Activated T-cell treated with anti-CD3 and anti-CD28 coated beads, Interleukin-2, amount 50 U/mL, for 1 hour (primary cell): ENCODE data around the gene CD69.
"Not testable (repeated sequence)": the region's sequence is repeated elsewhere in the genome, so short reads cannot be mapped to it uniquely, and the experiment has no call there.

Source experiments
- DNase-seq: peaks from one replicate; pipeline ENCODE4 v3.0.0-alpha.2; 2020

The CD69 gene

DNA sequence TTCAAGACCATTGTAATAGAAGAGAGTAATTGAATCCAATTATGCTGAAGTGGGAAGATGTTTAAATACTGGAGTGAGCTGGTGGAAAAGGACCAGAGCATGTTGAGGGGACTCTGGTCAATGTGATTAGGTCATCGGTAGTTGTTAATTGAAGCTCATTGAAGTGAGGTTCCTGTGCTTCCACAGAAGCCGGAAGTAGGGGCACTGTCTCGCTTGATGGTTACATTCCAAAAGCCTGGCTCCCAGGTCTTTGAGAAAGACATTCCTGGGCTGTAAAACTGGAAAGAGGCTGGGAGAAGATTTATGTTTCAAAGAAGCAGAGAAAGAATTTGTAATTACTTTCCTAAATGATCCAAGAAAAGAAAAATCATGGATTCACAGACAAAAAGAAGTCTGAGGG, 15.5 kb downstream of the CD69 start:
- no peak for DNase-seq

DNA sequence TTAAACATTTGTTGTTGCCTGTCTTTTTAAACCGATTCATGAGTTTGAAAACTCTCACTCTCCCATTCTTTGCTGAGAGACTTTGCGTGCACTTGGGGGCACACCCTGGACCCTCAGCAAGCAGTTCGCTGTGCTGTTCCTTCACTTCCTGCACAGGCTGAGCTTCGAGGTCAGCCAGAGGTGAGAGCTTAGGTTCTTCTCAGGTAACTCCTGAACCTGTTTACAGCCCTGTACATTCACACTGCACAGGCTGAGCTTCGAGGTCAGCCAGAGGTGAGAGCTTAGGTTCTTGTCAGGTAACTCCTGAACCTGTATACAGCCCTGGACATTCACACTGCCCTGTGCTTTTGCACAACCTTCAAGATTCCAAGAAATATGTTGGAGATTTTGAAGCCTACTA, 18.0 kb downstream of the CD69 start:
- DNase-seq: peak; percentile 57

DNA sequence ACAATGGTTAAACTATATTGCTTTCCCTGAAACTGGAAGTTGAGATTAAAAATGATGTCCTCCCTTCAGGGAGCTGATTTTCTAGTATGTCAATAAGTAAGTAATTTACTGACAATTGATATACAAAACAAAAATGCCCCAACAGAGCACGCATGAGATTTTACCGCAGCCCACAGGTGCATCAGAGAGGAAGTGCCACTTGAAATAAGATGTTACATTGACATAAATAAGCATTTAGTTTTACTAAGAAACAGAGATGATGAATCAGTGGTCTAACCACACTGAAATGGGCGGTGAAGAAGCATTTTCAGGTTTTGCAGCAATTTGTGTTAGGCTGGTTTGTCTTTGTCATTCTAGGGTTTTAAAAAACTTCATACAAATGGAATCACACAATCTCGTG, 19.0 kb downstream of the CD69 start:
- peak; percentile 59 for DNase-seq

DNA sequence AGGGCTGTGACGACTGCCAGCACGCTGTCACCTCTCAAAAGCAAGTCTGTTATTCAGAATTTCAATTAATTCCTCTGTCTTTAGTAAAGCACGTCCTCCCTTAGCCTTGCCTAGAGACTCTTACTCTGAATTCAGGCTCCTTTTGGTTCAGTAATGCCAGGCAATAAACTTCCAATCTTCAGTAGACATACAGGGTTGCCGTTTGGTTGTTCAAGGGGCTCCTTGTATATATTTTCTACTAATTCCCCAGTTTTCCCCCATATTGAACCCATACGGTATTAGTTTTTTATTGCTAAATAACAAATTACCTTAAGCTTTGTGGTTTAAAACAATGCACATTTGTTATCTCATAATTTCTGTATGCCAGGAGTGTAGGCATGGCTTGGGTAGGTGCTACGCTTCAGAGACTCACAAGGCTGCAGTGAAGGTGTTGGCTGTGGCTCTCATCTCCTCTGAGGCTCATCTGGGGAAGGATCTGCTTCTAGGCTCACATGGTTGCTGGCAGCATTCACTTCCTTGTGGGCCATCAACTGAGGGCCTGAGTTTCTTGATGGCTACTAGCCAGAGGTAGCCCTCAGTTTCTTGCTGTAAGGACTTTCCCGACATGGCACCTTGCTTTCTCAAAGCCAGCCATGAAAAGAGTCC, 20.5 kb downstream of the CD69 start:
- DNase-seq: no peak

DNA sequence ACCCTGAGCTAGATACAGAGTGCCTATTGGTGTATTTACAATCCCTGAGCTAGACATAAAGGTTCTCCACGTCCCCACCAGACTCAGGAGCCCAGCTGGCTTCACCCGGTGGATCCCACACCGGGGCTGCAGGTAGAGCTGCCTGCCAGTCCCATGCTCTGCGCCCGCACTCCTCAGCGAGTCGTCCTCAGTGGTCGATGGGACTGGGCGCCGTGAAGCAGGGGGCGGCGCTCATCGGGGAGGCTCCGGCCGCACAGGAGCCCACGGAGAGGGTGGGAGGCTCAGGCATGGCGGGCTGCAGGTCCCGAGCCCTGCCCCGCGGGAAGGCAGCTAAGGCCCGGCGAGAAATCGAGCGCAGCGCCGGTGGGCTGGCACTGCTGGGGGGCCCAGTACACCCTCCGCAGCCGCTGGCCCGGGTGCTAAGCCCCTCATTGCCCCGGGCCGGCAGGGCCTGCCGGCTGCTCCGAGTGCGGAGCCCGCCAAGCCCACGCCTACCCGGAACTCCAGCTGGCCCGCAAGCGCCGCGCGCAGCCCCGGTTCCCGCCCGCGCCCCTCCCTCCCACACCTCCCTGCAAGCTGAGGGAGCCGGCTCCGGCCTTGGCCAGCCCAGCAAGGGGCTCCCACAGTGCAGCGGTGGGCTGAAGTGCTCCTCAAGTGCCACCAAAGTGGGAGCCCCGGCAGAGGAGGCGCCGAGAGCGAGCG, 21.1 kb downstream of the CD69 start:
- DNase-seq: peak; percentile 41

DNA sequence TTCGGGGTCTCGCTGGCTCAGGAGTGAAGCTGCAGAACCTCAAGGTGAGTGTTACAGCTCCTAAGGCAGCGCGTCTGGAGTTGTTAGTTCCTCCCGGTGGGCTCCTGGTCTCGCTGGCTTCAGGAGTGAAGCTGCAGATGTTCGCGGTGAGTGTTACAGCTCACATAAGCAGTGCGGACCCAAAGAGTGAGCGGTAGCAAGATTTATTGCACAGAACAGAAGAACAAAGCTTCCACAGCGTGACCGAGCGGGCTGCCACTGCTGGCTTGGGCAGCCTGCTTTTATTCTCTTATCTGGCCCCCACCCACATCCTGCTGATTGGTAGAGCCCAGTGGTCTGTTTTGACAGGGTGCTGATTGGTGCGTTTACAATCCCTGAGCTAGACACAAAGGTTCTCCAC, 21.8 kb downstream of the CD69 start:
- not testable (repeated sequence) for DNase-seq

DNA sequence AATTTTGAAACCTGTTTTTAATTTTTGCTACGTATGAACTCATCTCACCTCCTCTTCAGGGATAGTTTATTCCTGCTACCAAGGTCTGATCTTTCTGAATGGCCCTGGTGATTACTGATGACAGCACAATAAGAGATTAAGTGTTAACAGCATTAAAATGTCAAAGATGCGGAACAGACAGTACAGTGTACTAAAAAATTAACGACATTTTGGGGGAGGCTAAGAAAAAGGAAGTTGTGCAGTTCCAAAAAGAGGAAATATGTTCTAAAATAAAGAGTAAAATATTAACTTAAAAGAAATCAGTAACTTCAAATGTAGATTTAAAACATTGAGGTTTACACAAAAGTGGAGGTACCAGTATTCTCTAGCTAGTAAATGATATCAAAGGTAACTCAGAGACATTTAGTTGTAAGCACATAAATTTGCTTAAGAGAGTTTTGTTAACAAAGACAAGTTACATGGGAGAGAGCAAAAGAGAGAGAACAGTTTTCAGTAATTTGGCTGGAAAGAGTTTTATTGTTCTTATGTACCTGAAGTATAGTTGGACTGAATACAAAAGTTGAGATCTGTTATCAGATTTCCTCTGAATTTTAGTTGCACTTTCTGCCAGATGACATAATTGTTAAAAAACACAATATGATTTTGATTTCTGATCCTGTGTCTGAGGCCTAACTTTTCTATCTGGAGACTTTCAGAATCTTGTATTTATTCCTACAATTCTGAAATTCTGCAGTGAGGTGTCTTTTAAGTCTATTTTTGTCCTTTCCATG, 23.6 kb downstream of the CD69 start:
- DNase-seq: no peak

DNA sequence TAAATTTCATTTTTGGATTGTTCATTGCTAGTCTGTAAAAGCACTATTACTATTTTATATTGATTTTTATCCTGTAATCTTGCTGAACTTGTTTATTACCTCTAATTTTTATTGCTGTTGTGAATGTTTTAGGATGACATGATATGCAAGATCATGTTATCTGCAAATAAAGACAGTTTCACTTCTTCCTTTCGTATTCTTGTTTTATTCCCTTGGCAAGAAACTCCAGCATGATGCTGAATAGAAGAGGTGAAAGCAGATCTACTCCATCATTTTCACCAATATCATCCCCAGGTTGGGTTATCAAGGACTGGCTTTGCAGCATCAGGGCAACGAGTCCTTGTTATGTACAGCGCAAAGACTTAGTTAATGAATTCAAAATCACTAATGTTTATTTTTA, 25.1 kb downstream of the CD69 start:
- no peak for DNase-seq

DNA sequence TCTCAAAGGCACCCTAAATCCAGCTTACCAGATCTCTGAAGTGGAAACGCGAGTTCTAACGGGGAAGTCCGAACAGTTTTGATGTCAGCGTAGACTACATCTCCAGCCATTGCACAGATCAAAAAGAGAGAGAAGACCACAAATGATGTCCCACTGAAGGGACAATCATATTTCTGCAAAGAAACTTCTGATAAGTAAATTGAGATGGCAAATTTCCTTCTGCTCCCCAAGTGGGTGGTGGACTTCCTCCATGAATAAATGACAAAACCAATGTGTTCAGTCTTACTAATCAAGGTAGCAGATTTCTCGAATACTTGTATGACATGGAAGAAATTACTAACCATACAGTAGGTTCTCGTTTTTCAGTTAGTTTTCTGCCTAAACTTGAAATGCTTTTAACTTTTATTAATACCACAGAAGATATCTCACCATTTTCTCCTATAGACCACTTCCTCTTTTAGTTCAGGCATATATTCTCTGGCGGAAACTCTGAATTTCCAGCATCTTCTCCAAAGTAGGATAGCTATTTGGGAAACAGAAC, 27.7 kb downstream of the CD69 start, which contains the start of gene CLECL1:
Gene CLECL1, minus strand, starts transcription at position 177 of the 541 bp plus-strand sequence.
- DNase-seq: no peak

DNA sequence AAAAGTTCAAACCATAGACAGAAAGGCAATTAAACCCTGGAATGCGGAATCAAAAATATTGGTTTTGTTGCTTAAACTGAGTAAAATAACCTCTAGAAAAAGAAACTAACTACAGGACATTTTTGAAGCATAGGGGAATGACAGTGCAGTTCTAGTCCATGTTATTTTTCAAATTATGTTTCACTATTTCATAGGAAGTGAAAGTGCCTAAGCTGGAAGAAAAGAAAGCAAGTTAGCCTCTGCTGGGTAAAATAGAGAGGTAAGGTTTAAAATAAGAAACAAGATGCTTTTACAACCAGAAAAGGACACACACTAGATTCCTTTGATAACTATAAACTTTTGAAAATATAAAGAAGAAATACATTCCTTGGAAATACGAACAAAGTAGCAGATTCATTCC, 28.9 kb downstream of the CD69 start:
- DNase-seq: no peak

DNA sequence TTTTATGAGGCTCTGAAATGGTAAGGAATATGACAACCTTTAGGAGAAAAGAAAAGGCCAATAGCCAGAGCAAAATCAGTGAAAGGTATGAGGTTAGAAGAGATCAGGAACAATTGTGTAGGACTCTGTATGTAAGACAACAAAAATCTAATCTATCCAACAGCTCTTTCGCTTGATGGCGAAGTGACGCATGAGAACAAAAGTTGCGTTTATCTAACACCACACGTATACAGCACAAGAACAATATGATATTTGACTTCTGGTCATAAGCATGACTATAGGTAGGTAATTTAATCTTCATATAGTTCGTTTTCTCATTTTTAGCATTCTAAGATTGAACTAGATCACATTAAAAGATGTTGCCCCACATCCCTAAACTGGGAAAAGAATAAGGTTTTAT, 29.3 kb downstream of the CD69 start:
- no peak for DNase-seq

DNA sequence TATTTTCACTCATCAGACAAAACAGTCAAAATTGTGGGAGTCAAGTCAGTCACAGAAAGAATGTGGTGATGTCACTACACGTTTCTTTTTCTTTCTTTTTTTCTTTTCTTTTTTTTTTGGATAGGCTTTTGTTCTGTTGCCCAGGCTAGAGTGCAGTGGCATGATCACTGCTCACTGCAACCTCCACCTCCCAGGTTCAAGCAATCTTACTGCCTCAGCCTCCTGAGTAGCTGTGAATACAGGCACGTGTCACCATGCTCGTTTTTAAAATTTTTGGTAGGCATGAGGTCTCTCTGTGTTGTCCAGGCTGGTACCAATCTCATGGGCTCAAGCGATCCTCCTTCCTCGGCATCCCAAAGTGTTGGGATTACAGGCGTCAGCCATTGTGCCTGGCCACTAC, 30.1 kb downstream of the CD69 start:
- DNase-seq: no peak

DNA sequence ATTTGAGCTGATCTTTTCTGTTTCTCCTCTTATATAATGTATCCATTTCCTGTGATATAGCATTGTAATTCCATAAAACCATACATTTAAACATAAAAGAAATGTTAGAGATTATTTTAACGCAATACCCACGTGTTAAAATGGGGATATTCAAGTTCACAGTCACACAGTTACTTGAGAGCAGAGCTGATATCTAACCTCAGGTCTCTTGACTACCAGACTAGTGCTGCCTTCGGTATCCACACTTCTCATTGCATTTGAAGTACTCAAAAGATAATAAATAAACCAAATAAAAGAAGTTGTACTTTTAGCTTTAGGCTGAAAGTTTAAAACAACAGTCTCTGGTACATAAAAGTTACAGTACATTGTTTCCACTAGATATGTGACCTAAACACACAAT, 30.7 kb downstream of the CD69 start:
- no peak for DNase-seq

DNA sequence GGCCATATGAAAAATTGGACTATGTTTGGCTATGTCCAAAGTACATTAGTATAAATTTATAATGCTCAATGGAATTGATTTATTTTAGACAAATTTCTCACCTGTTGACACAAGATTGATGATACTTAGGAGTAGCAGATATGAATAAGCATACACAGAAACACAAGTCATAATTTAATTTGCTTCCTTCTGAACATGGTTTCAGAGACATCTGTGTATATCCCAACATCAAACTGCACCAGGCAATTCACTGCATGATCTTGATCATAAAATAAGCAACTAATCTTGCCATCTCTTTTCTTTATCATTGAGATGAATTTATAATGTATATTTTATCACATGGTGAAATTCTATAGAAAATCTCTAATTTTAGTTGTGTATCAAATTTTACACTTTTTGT, 31.6 kb downstream of the CD69 start:
- no peak for DNase-seq

DNA sequence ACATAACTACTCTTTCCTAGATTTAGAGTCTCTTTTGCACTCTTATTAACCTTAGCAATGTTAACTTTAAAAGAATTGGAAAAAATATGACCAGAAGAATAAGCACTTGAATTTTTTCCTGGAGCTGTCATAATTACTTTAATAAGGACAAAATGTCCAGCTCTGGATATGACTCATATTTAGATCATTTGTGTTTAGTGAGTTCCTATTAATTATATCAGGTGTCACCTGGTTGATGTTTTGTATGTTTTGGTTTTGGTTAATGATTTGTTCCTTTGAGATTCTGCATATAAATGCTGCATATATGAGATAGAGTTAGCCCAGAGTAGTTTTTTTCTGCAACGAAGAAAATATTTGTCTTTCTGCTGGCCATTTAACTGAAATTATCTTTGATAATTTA, 32.9 kb downstream of the CD69 start:
- DNase-seq: no peak

DNA sequence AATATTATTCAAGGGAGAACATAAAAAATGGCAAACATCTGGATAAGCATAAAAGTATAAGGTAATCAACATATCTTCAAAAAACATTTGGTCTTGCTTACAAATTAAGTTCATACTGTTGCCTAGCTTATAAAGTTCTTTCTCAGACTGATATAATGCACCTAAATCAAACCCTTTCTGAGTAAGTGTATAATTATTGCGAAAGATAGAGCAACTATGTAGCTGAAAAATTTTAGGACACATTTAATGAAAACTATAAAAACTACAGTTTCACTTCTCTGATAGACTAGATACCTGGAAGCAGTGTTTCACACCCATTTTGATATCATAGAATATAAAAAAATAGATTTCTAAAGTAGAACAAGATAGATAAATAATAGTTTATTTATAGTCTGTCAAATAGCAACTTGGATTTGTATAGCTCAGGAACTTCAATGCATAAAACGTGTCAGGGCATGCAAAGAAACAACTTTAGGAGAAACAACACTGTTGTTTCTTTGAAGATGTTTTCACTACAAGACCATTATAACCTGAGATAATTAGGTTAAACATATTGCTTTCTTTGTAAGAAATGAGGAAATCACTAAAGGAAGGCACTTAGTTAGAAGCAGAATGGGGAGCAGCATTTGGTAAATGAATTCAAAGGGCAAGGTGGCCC, 35.4 kb downstream of the CD69 start:
- no peak for DNase-seq

DNA sequence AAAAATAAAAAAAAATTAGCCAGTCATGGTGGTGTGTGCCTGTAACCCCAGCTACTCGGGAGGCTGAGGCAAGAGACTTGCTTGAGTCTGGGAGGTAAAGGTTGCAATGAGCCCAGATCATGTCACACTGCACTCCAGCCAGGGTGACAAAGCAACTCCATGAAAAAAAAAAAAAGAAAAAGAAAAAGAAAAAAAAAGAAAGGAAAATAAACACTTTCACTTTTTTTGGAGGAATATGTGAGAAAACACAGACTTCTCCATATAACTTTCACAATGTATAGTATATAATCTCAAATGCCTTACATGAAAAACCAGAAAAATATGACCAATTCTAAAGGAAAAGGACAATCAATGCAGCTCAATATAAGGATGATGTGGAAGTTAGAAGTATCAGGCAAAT, 36.7 kb downstream of the CD69 start:
- DNase-seq: no peak

DNA sequence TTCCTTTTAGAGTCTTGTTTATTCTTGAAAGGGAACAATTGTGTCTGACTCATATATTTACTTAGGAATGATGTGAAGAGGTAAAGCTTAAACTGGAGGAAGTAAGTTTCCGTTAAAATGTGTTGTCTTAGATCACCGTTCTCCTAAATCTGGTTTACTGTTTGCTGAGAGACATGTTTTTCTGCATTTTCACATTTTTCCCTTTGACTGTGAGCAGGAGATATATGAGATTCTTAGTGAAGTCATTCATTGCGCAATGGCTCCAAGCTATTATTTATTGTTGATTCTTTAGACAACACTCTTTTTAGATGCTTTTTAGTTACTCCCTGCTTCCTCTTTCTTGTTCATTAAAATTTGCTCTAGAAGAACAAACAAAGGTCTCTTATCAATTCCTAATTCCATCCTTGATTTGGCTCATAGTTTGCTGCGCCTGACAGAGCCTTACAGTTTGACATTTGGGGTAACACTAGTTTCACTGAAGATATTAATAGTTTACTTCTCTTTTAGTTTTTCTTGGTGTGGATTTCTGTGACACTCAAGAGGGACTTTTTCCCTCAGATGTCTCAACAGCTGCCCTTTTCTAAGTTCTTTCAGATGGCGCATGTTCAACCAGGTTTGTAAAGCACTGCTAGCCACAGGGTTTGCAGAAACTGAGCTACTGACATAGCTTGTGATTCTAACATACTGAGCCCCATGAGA, 39.2 kb downstream of the CD69 start:
- DNase-seq: no peak

DNA sequence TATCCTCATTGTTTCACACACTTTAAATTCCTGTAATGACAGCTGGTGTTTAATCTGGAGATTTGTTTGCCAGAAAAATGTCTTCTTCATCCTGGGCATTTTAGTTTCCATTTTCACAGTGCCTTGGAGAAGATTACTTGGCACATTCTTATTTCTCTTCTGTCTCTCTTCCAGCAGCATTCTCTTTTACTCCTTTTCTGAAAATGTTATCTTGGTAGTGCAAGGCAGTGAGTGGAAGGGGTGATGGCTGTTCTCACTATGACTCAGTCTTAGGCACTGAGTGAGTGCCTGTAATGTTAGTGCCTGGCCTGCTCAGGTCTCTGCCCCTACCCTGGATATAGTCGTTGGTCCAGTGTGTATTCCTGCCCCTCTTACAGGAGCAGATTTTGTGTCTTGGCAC, 40.9 kb downstream of the CD69 start:
- DNase-seq: no peak

DNA sequence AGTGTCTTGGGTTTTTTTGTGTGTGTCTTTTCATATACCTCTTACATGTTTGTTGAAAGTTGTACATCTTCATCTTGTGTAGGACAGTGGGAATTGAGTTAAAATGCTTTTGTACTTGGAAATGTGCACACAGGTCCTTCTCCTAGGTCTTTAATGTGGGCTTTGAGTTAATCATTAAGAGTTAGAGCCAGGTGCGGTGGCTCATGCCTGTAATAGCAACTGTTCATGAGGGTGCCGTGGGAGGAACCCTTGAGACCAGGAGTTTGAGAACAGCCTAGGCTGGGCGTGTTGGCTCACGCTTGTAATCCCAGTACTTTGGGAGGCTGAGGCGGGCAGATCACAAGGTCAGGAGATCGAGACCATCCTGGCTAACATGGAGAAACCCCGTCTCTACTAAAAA, 41.7 kb downstream of the CD69 start:
- no peak for DNase-seq

DNA sequence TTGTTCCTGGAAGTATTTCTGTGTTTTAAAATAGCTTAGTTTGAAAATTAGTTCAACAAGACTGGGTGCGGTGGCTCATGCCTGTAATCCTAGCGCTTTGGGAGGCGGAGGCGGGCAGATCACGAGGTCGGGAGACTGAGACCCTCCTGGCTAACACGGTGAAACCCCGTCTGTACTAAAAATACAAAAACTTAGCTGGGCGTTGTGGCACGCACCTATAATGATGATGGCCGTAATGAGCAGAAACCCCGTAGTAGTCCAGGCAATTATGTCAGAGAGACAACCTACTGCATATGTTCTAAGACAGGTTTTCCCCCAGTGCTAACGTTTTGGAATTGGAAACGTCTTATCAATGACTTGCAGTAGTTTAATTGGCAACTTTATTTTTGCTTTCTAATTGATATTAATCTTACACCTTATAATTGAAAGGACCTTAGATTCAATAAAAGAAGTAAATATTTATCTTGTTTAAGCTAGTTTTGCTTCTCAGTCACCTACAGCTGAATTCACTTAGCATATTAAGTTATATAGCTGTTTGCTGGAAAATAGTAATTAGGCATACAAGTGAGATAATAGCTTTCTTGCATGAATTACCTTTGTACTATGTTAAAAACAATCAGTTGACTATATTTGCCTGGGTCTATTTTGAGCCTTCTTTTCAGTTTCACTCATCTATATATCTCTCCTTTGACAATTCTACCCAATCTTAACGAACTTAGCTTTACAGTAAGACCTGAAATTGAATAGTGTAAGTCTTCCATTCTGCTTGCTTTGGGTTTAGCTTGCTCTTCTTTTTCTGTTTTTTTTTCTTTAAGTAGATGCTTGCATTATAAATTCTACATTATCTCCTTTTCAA, 43.4 kb downstream of the CD69 start:
- DNase-seq: no peak
